Inflammatory macrophage treated with lipopolysaccharide for 1 hour (primary cell): ENCODE results near the gene NOC4L.
A peak's percentile ranks its signal among the peaks of the same experiment; 100 is the strongest.

ENCODE experiments used
- DNase-seq, 2 donors: peaks; one replicate each; pipeline ENCODE4 v3.0.0-alpha.2; 2020 to 2022

The NOC4L gene

GRCh38 chr12:132158677-132159554 is 14.7 kb downstream of the NOC4L start:
- no peak for DNase-seq

GRCh38 chr12:132159555-132160003 is 15.3 kb downstream of the NOC4L start:
- DNase-seq = no peak

- DNase-seq = no peak
Measured at GRCh38 chr12:132160016-132160415, 15.8 kb downstream of the NOC4L start.

- DNase-seq = no peak
Measured at GRCh38 chr12:132160601-132161035, 16.4 kb downstream of the NOC4L start.

- DNase-seq = peak; percentile 14 to 15
Measured at GRCh38 chr12:132161036-132161781, 17.0 kb downstream of the NOC4L start.

- DNase-seq = no peak
Measured at GRCh38 chr12:132161796-132162507, 17.7 kb downstream of the NOC4L start.

GRCh38 chr12:132162508-132163031 is 18.3 kb downstream of the NOC4L start:
- DNase-seq = peak; percentile 72 to 76

- no peak for DNase-seq
Measured at GRCh38 chr12:132163041-132163910, 19.0 kb downstream of the NOC4L start.

- no peak for DNase-seq
Measured at GRCh38 chr12:132163911-132164288, 19.6 kb downstream of the NOC4L start.

GRCh38 chr12:132164426-132164825 is 20.2 kb downstream of the NOC4L start:
- no peak for DNase-seq

- DNase-seq = no peak
Measured at GRCh38 chr12:132165584-132165983, 21.3 kb downstream of the NOC4L start.

- DNase-seq = no peak
Measured at GRCh38 chr12:132166093-132166492, 21.8 kb downstream of the NOC4L start.

- no peak for DNase-seq
Measured at GRCh38 chr12:132166801-132167591, 22.7 kb downstream of the NOC4L start.

- DNase-seq = no peak
Measured at GRCh38 chr12:132167611-132168310, 23.5 kb downstream of the NOC4L start.

GRCh38 chr12:132168311-132169031 is 24.2 kb downstream of the NOC4L start:
- DNase-seq = no peak

- no peak for DNase-seq
Measured at GRCh38 chr12:132169376-132169775, 25.1 kb downstream of the NOC4L start.

GRCh38 chr12:132170094-132170636 is 25.9 kb downstream of the NOC4L start:
- no peak for DNase-seq

GRCh38 chr12:132170637-132171292 is 26.5 kb downstream of the NOC4L start:
- DNase-seq = no peak
